HG03521 (cell line): ENCODE measurements around the gene UCN.
"Not testable (repeated sequence)": the region's sequence is repeated elsewhere in the genome, so short reads cannot be mapped to it uniquely, and the experiment has no call there.

Experiments
- ATAC-seq: cut with Tn5 transposase; IDR thresholded peaks from one replicate; pipeline ENCODE4 v1.9.1; 2021; ENCODE audit warnings: mild to moderate bottlenecking, moderate library complexity; ENCODE audit not compliant: unreplicated experiment

Gene UCN

DNA sequence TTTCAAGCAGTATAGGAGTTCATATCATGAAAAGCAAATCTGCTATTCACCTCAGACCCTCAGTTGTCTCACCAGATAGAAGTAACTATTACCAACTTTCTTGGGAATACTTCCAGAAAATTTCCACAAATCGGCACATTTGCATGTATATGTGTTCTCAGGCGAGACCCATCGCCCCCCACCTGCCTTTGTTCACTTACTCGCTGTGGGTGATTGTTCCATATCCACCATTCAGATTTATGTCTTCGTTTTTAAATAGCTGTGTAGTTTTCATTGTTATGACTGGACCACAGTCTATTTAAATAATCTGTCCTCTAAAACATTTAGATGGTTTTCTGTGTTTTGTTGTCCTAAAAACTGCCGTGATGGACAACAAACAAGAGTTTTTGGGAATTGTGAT is 22.8 kb downstream of the UCN start:
- ATAC-seq: no peak

GRCh38 chr2:27284996-27285395 is 23.2 kb downstream of the UCN start:
- no peak for ATAC-seq

DNA sequence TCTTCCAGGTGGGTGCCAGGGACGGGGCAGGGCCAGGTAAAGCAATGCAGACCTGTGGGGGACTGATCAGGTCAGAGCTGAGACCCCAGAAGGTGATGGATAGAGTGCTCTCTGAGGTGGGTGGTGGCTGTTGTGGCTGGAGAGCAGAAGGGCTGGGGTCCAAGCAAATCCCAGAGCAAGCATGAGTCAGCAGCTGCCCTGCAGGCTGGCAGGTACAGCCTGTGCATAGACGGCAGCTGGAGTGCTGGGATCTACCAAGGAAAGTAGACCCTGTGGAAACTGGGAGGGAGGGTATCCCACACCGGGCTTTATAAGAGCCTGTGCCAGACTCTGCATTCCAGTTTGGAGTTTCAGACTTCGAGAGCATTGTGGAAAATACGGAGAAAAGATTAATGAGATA is 25.4 kb downstream of the UCN start:
- no peak for ATAC-seq

GRCh38 chr2:27281855-27282559 is 26.2 kb downstream of the UCN start, which contains the start of gene TRIM54:
Gene TRIM54 (plus strand): TSS chr2:27282429. CDS start chr2:27282732, 303 bp downstream.
- ATAC-seq: no peak

DNA sequence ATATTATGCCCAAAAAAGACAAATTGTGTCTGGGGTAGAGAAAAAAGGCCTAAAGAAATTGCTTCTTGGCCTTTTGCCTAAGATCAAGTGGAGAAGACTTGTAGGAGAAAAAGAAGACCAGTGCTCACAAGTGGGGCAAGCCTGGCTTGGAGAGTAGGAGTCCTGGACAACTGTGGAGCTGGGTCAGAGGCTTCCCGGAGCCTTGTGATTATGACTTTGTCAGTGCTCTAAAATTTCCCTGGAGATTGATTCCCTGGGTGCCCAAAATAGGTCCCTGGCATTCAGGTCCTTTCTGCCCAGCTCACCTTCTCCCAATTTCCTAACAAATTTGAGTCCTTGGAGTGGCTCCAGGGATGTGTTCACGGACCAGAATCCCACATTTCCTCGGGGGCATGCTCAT is 26.8 kb downstream of the UCN start:
- no peak for ATAC-seq

- ATAC-seq: no peak
Observed at GRCh38 chr2:27280826-27281225, 27.4 kb downstream of the UCN start.

DNA sequence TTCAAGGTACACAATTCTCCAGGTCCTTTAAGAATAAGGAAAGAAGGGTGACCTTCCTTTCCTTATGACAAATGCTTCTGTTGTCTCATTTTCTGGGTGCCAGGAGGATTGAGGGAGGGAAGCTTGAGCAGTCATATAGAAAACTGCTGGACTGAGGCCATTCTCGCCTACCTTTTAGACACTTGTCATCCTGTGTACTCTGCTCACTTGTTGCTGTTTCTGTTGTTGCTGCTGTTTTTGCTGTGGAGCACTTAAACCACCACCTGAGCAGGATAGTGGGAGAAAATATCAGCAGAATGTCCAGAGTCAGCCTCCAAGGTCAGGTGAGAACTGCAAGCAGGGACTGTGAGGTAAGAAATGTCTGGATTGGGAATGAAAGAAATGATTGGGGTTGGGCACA is 30.2 kb downstream of the UCN start:
- ATAC-seq: no peak

DNA sequence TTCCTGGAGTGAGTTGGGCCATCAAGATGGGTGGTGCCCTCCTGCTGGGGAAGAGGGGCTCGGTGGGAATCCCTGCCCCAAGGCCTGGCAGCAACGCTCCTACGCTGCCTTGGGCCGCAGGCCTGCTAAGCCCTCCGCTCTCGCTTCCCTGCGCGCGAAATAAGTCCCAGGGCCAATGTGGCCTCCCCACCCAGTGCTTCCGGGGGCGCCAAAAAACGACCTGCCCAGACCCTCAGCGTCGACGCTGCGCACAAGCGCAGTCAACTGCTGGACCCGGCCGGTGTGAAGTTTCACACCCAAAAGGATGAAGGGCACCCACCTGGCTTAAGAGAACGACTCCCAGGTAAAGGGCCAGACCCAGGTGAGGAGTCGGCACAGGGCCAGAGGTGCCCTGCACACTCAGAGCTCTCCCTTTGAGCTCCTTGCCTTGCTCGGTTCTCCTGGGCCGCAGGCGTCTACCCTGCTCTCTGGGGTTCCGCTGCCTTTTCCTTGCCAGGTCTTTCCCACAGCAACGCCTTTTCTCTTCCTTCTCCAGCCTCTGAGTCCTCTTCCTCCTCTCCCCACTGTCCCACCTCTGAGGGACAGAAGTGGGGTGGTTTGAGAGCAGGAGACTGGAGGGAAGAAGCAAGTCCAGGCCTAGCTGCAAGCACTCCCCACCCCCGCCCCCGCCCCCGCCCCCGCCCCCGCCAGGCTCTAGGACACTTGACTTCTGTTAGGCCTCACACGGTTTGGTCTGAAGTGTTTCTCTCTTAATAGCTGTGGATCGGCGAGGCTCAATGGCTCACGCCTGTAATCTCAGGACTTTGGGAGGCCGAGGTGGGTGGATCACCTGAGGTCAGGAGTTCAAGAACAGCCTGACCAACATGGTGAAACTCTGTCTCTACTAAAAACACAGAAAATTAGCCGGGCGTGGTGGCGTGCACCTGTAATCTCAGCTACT is 32.8 kb downstream of the UCN start, which contains the start of gene DNAJC5G:
TSS of gene DNAJC5G (plus strand) at position 223 of the 940 bp plus-strand sequence. CDS start 1,296 bp downstream, outside the sequence.
- no peak for ATAC-seq

- ATAC-seq: not testable (repeated sequence)
Observed at GRCh38 chr2:27272537-27273522, 35.4 kb downstream of the UCN start.

DNA sequence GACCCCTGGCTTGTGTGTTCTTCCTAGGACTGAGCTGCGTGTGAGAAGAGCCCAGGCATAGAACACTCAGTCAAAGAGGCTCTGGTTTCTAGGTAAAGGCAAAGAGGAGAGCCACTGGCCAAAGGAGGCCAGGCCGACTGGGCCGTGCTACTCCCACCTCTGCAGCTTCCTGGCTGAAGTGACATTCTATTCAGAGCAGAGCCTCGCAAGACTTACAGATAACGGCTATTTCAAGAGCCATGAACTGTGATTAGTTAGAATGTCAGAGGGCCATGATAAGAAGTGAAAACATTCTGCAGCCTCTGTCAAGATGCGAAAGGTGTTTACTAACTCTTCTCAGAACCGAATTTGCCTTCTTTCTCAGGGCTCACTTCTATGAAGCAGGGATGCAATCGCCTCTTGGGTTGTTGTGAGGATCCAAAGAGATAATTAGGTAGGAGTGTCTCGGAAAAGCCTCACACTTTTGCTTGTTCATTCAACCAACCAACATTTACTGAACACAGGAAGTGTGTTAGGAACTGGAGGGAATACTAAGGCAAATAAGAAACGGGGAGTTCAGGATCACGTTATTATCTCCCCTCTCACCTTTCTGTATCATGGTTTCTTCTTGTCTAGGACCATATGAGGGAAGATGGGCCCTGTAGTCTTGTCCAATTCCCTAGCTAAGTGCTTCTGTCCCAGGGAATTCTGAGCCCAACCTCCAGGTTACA is 36.5 kb downstream of the UCN start:
- ATAC-seq: no peak

GRCh38 chr2:27270670-27271069 is 37.6 kb downstream of the UCN start:
- no peak for ATAC-seq

DNA sequence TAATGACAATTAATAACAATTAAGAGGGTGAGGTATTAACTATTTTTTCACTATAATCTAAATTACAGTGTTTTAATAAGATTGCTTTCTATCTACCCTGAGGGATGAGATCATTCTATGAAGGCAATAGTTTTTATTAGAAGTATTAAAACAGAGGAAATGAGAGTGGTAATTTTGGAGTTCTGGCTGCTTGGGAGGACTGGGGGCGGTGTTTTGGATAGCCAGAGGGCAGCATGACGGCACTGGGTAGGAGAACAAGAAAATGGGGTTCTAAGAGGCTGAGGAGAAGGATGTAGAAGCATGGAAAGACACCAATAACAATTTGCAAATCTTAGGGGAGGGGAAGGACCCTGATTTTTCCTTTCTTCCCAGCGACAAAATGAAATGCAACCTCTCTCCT is 38.1 kb downstream of the UCN start:
- no peak for ATAC-seq

GRCh38 chr2:27268296-27268695 is 39.9 kb downstream of the UCN start:
- ATAC-seq: not testable (repeated sequence)

GRCh38 chr2:27265536-27265870 is 42.7 kb downstream of the UCN start:
- ATAC-seq: no peak

GRCh38 chr2:27264753-27265535 is 43.3 kb downstream of the UCN start:
- ATAC-seq: no peak

- no peak for ATAC-seq
Observed at GRCh38 chr2:27264253-27264752, 43.9 kb downstream of the UCN start.

- ATAC-seq: no peak
Observed at GRCh38 chr2:27263287-27264252, 44.7 kb downstream of the UCN start.
